Tibial artery (tissue), 4 donors: ENCODE data around the gene TBCE.
"Not testable (repeated sequence)": the region's sequence is repeated elsewhere in the genome, so short reads cannot be mapped to it uniquely, and the experiment has no call there.

Experiments
- DNase-seq, 2 donors: peaks; one replicate each; pipeline ENCODE4 v3.0.0-alpha.2; 2019
- H3K27ac ChIP-seq, 2 donors: fragments of 200-600 bp; sonication (generic) in 1 of 2; 1 replicate in 1 of 2; 2 replicates in 1 of 2; pipeline ENCODE4 v1.5.1; 2018 to 2019; ENCODE audit warnings: mild to moderate bottlenecking in 1 of 2
- H3K27me3 ChIP-seq, 2 donors: fragments of 200-600 bp; sonication (generic) in 1 of 2; one replicate each; pipeline versions ENCODE4 v1.5.1 to v1.6.0; 2016 to 2019
- H3K36me3 ChIP-seq, 3 donors: fragments of 200-600 bp; sonication (generic) in 2 of 3; one replicate each; pipeline ENCODE4 v1.5.1; 2016 to 2019; ENCODE audit warnings: mild to moderate bottlenecking in 2 of 3
- H3K4me1 ChIP-seq, 4 donors: fragments of 200-600 bp; sonication (generic) in 2 of 4; 1 replicate in 3 of 4; 2 replicates in 1 of 4; pipeline ENCODE4 v1.5.1; 2016 to 2019
- H3K4me3 ChIP-seq, 2 donors: fragments of 200-600 bp; sonication (generic) in 1 of 2; 1 replicate in 1 of 2; 2 replicates in 1 of 2; pipeline ENCODE4 v1.5.1; 2018 to 2019; ENCODE audit warnings: mild to moderate bottlenecking in 2 of 2
- H3K9me3 ChIP-seq, 3 donors: fragments of 200-600 bp; sonication (generic) in 1 of 3; one replicate each; pipeline ENCODE4 v1.5.1; 2016 to 2019
- CTCF ChIP-seq, 2 experiments: fragments of 200-600 bp in 1 of 2; fragments of 450-650 bp in 1 of 2; IDR thresholded peaks; one replicate each; pipeline ENCODE4 v1.5.1; 2017 to 2019; ENCODE audit warnings: antibody characterized with exemption in 2 of 2, mild to moderate bottlenecking in 1 of 2, moderate library complexity in 1 of 2
- intact Hi-C: fragments of 100-400 bp; cut with DNase I; formaldehyde crosslinking; loops from one replicate; pipeline ENCODE4 v1.15.0; 2023; ENCODE audit warnings: low total_unique reads

TBCE gene

GRCh38 chr1:235375919-235376605, 8.8 kb downstream of the TBCE start:
- Histone ChIP-seq H3K36me3 (peaks cover 6 to 30% (median 26%) of the 10 kb centered on the region in 3 donors), H3K4me3 (no peak overlapping the region), H3K27ac (no peak overlapping the region), H3K4me1 (no peaks in the 10 kb centered on the region), H3K27me3 (no peaks in the 10 kb centered on the region), H3K9me3 (no peaks in the 10 kb centered on the region)
- intact Hi-C loops: no loop called here
- no peak for DNase-seq
- TF ChIP-seq CTCF (IDR thresholded peaks at IDR 0.05): no peak

- intact Hi-C loops, H3K9me3 ChIP-seq, H3K4me3 ChIP-seq, H3K27me3 ChIP-seq, DNase-seq, H3K4me1 ChIP-seq, H3K27ac ChIP-seq: not testable (repeated sequence)
- peaks cover 8 to 36% (median 30%) of the 10 kb centered on the region in 3 donors for H3K36me3 ChIP-seq
Observed at GRCh38 chr1:235378134-235378735, 11.0 kb downstream of the TBCE start.

DNA sequence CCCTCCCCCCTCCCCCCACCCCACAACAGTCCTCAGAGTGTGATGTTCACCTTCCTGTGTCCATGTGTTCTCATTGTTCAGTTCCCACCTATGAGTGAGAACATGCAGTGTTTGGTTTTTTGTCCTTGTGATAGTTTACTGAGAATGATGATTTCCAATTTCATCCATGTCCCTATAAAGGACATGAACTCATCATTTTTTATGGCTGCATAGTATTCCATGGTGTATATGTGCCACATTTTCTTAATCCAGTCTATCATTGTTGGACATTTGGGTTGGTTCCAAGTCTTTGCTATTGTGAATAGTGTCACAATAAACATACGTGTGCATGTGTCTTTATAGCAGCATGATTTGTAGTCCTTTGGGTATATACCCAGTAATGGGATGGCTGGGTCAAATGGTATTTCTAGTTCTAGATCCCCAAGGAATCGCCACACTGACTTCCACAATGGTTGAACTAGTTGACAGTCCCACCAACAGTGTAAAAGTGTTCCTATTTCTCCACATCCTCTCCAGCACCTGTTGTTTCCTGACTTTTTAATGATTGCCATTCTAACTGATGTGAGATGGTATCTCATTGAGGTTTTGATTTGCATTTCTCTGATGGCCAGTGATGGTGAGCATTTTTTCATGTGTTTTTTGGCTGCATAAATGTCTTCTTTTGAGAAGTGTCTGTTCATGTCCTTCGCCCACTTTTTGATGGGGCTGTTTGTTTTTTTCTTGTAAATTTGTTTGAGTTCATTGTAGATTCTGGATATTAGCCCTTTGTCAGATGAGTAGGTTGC, 14.9 kb downstream of the TBCE start:
- H3K9me3 ChIP-seq, H3K27me3 ChIP-seq, DNase-seq, H3K4me3 ChIP-seq, H3K27ac ChIP-seq, intact Hi-C loops, H3K4me1 ChIP-seq: not testable (repeated sequence)
- H3K36me3 ChIP-seq: peaks cover 8 to 33% (median 25%) of the 10 kb centered on the region in 3 donors

DNA sequence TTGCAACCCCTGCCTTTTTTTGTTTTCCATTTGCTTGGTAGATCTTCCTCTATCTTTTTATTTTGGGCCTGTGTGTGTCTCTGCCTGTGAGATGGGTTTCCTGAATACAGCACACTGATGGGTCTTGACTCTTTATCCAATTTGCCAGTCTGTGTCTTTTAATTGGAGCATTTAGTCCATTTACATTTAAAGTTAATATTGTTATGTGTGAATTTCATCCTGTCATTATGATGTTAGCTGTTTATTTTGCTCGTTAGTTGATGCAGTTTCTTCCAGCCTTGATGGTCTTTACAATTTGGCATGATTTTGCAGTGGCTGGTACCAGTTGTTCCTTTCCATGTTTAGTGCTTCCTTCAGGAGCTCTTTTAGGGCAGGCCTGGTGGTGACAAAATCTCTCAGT, 18.4 kb downstream of the TBCE start:
- H3K4me3 ChIP-seq, H3K27me3 ChIP-seq, H3K9me3 ChIP-seq, H3K4me1 ChIP-seq, intact Hi-C loops, H3K27ac ChIP-seq, DNase-seq: not testable (repeated sequence)
- H3K36me3 ChIP-seq: peaks cover 7 to 23% (median 10%) of the 10 kb centered on the region in 3 donors

DNA sequence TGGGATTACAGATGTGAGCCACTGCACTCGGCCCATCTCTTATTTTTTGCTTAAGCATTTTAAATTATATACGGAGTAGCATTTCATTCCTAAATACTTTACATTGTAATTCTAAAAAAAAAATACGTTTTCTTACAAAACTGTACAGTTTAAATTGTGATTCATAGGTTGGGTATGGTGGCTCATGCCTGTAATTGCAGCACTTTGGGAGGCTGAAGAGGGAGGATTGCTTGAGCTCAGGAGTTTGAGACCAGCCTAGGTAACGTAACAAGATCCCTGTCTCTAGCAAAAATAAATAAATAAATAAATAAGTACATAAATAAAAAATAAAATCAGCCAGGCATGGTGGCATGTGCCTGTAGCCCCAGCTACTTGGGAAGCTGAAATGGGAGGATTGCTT, 24.6 kb downstream of the TBCE start:
- H3K27me3 ChIP-seq: no peaks in the 10 kb centered on the region
- intact Hi-C loops: no loop called here

DNA sequence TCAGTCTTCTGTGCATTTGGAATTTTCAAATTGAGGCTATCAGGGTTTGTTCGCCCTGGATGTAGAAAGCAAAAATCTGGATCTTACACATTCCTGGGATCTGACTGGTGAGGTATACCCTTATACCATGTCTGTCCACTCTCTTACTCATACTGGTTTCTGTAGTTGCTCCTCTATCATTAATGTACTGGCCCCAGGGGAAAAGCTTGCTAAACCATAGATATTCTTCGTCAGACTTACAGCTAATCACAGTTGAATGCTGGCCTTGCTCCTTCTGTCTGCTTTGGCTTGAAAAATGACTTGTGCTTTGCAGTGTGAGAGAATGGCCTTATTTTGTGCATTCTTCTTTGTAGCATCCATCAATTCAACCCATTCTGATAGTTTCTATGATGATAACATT, 30.5 kb downstream of the TBCE start:
- no peak for TF ChIP-seq CTCF (IDR thresholded peaks at IDR 0.05)
- intact Hi-C loops: no loop called here
- no peak overlapping the region for H3K4me3 ChIP-seq
- no peaks in the 10 kb centered on the region for H3K9me3 ChIP-seq
- peaks cover 0 to 9% (median 5%) of the 10 kb centered on the region in 3 donors for H3K36me3 ChIP-seq
- H3K27ac ChIP-seq: no peak overlapping the region
- no peak for DNase-seq
- no peaks in the 10 kb centered on the region for H3K4me1 ChIP-seq
- H3K27me3 ChIP-seq: no peaks in the 10 kb centered on the region

More for the DNA sequence above, 24.6 kb downstream of the TBCE start:
- Histone ChIP-seq H3K4me3 (no peak overlapping the region), H3K27ac (no peak overlapping the region), H3K4me1 (no peaks in the 10 kb centered on the region), H3K9me3 (peaks cover 0 to 9% (median 7%) of the 10 kb centered on the region in 3 donors), H3K36me3 (peaks cover 0 to 15% (median 0%) of the 10 kb centered on the region in 3 donors)
- DNase-seq: no peak
- no peak for TF ChIP-seq CTCF (IDR thresholded peaks at IDR 0.05)

DNA sequence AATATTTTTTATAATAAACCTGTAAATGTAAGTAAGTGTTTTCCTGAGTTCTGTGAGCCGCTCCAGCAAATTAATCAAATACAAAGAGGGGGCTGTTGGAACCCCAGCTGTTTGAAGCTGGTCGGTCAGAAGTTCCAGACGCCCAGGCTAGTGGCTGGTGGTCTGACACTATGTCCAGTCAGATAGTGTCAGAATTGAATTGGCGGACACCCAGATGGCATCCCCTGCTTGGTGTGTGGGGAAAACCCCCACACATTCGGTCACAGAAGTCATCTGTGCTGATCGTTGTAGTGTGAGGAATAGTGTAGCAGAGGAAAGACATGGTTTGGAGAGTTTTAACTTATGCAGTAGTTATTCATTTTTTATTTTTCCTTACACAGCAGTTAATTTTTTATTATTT, 32.4 kb downstream of the TBCE start:
- H3K4me1 ChIP-seq: no peaks in the 10 kb centered on the region
- intact Hi-C loops: no loop called here
- TF ChIP-seq CTCF (IDR thresholded peaks at IDR 0.05): no peak
- H3K9me3 ChIP-seq: no peaks in the 10 kb centered on the region
- no peak for DNase-seq
- no peaks in the 10 kb centered on the region for H3K27me3 ChIP-seq
- H3K4me3 ChIP-seq: no peak overlapping the region
- peaks cover 0 to 17% (median 12%) of the 10 kb centered on the region in 3 donors for H3K36me3 ChIP-seq
- H3K27ac ChIP-seq: no peak overlapping the region
